GM12873 (cell line): ENCODE results near the gene NFU1.

ENCODE experiments used
- TF ChIP-seq, protein P1 (sequence below): IDR thresholded peaks from 2 replicates; pipeline ENCODE4 v1.5.1; 2012; ENCODE audit warnings: low read depth, mild to moderate bottlenecking, moderate library complexity, low read length, control low read depth; ENCODE audit not compliant: insufficient read depth; ENCODE audit errors: missing control alignments

NFU1 gene

GRCh38 chr2:69386789-69387734 is 50.2 kb downstream of the NFU1 start, which contains the start of gene GFPT1:
Gene GFPT1, minus strand, starts transcription at chr2:69387227. Its CDS starts 156 bp downstream, at chr2:69387071.
- TF ChIP-seq, protein P1, sequence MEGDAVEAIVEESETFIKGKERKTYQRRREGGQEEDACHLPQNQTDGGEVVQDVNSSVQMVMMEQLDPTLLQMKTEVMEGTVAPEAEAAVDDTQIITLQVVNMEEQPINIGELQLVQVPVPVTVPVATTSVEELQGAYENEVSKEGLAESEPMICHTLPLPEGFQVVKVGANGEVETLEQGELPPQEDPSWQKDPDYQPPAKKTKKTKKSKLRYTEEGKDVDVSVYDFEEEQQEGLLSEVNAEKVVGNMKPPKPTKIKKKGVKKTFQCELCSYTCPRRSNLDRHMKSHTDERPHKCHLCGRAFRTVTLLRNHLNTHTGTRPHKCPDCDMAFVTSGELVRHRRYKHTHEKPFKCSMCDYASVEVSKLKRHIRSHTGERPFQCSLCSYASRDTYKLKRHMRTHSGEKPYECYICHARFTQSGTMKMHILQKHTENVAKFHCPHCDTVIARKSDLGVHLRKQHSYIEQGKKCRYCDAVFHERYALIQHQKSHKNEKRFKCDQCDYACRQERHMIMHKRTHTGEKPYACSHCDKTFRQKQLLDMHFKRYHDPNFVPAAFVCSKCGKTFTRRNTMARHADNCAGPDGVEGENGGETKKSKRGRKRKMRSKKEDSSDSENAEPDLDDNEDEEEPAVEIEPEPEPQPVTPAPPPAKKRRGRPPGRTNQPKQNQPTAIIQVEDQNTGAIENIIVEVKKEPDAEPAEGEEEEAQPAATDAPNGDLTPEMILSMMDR: no peak

- TF ChIP-seq, protein P1: no peak
These were observed 50.9 kb downstream of the NFU1 start for GRCh38 chr2:69386360-69386759.

- TF ChIP-seq, protein P1: no peak
These were observed 51.6 kb downstream of the NFU1 start for GRCh38 chr2:69385443-69386151.

GRCh38 chr2:69384618-69385081 is 52.6 kb downstream of the NFU1 start:
- TF ChIP-seq, protein P1: no peak

DNA sequence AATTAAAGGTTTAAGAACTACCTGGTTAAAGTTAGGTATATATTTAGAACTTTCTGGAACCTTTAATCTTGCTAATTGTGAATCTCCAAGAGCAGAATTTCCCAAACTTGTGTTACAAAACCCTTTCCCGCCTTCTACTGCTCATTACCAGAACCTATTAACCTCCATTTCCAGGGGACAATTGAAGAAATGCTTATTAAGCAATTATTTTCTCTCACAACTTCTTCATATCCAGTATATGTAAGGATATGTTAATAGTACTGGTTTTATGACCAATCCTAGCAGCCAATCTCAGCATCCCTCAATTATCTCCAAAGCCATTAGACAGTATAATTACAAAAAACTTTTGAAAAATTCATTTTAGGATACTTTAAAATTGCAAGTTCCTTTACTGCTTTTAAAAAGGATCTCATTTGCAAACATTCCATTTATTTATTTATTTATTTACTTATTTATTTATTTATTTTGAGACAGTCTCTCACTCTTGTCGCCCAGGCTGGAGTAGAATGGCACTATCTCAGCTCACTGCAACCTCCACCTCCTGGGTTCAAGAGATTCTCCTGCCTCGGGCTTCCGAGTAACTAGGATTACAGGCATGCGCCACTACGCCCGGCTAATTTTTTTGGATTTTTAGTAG is 53.9 kb downstream of the NFU1 start:
- TF ChIP-seq, protein P1: no peak

DNA sequence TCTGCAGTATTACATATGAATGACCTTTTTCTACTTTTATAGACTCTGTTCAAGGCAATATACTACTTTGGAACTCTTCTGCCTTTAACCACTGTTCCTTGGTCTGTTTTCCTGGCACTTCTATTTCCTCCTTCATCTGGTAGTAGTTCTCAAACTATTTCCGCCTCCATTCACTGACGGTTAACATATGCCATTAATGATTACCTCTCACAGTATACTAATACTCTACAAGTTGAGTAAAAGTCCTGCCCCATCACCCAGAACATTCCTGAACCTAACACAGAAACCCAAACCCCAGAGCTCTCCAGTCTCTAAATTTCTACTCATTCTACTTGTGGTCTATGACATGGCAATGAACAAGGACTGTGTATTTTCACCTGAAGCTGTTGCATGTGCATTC is 54.7 kb downstream of the NFU1 start:
- TF ChIP-seq, protein P1: no peak
